IPS DF 19.7 (cell line): ENCODE data around the gene PCNX3.

Experiments used
- DNase-seq: peaks from one replicate; pipeline ENCODE4 v3.0.0-alpha.2; 2013; ENCODE audit warnings: low read depth, low spot score

The PCNX3 gene

DNA sequence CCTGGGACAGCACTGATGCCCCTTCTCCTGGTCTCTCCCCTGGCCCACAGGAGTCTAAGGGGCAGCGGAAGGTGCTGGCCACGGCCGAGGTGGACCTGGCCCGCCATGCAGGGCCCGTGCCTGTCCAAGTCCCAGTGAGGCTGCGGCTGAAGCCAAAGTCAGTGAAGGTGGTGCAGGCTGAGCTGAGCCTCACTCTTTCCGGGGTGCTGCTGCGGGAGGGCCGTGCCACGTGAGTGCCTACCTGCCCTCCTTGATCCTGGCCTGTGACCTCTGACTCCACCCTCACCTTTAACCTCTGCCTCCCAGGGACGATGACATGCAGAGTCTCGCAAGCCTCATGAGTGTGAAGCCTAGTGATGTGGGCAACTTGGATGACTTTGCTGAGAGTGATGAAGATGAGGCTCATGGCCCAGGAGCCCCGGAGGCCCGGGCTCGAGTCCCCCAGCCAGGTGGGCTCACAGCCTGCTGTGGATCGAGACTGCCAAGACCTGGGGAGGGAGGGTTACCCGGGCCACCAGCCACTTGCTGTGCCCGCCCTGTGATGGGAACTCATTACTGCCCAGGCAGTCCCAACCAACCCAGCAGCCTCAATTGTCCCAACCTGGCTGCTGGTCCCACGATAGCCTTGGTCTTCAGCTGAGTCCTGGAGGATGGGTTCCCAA lies 35.4 kb upstream of the PCNX3 start:
- no peak for DNase-seq

DNA sequence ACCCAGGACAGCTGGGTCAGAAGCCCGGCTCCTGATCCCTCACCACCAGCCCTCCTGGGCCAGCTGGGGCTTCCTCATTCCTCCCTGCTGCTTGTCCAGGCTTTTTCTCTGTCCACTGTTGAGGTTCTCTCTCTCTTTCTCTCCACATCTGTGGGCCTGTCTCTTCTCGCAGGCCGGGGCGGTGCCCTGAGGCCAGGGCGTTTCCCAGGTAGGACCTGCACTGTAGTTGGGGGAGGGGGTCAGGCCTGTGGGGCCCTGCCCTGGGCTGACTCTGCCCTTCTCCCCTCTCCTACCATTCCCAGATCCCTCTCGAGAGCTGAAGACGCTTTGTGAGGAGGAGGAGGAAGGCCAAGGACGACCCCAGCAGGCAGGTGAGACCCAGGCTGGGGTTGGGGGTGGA lies 34.8 kb upstream of the PCNX3 start:
- DNase-seq: no peak

DNA sequence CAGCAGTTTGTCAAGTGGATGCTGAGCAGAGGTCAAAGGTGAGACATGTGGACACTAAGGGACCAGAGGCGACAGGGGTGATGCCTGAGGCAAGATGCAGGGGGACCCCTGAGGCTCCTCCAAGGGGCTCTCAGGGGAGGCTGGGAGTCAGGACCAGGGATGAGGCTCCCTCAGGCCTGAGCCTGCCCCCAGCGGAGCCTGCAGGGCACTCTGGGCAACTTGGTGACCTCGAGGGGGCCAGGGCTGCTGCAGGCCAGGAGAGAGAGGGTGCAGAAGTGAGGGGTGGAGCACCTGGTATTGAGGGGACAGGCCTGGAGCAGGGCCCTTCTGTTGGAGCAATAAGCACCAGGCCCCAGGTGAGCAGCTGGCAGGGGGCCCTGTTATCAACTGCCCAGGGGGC lies 33.6 kb upstream of the PCNX3 start:
- no peak for DNase-seq

DNA sequence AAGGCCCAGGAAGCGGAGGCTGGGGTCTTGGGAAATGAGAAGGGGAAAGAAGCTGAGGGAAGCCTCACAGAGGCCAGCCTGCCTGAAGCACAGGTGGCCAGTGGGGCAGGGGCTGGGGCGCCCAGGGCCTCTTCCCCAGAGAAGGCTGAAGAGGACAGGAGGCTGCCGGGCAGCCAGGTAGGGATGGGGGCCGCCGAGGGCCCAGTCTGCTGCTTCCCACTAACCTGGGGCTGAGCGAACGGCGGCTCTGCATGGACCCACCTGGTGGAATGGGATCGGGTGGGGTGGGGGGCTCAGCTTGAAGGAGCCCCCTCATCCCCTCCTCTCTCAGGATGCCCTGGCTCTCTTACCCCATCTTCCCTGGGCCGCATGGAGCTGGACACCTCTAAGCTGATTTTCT lies 32.0 kb upstream of the PCNX3 start:
- DNase-seq: no peak

DNA sequence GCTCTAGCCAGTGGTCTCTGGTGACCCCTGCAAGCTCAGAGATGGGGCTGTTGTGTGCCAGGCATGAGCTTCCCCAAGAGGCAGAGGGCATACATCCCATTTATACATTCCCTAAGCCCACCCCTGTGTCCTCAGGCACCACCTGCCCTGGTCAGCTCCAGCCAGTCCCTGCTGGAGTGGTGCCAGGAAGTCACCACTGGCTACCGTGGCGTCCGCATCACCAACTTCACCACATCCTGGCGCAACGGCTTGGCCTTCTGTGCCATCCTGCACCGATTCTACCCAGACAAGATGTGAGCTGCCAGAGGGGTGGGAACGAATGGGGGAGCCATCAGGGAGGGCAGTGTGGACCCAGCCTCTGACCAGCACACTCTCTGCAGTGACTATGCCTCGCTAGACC lies 31.5 kb upstream of the PCNX3 start:
- no peak for DNase-seq

- no peak for DNase-seq
Measured at GRCh38 chr11:65584723-65585171, 30.8 kb upstream of the PCNX3 start.

- DNase-seq: no peak
Measured at GRCh38 chr11:65585396-65586246, 30.0 kb upstream of the PCNX3 start.

GRCh38 chr11:65586247-65586630 lies 29.3 kb upstream of the PCNX3 start:
- no peak for DNase-seq

- no peak for DNase-seq
Measured at GRCh38 chr11:65586676-65587075, 28.9 kb upstream of the PCNX3 start.

- DNase-seq: no peak
Measured at GRCh38 chr11:65588199-65589054, 27.1 kb upstream of the PCNX3 start.

GRCh38 chr11:65589444-65590239 lies 25.9 kb upstream of the PCNX3 start:
- DNase-seq: no peak

- DNase-seq: no peak
Measured at GRCh38 chr11:65590240-65590738, 25.3 kb upstream of the PCNX3 start.

- no peak for DNase-seq
Measured at GRCh38 chr11:65591939-65592857, 23.4 kb upstream of the PCNX3 start.

DNA sequence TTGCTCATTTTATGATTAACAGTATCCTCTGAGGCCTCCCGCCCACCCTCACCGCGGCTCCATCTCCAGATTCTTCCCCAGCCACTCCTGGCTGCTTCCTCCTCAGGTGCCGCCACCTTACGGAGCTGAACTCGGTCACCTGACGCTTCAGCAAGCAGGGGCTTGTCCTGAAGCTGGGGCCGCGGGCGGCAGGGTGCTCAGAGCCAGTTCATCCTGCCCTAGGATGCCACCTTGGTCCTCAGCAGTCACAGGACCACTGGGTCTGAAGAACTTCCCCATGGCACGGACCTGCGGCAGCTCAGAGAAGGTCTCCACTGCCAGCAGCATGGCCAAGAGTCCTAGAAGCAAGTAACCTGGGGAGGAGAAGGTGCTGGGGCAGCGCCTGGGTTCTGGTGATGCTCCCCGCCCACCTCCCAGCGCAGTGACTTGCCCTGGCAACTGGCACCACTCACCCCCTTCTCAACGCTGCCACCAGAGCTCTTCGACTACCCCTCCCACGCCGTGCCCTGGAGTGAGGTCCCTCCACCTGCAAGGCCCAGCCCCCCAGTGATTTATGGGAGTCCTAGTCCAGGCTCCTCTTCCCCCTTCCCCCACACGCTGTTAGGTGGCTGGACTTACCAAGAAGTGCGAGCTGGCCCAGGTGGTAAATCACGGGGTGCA lies 22.6 kb upstream of the PCNX3 start:
- DNase-seq: no peak

DNA sequence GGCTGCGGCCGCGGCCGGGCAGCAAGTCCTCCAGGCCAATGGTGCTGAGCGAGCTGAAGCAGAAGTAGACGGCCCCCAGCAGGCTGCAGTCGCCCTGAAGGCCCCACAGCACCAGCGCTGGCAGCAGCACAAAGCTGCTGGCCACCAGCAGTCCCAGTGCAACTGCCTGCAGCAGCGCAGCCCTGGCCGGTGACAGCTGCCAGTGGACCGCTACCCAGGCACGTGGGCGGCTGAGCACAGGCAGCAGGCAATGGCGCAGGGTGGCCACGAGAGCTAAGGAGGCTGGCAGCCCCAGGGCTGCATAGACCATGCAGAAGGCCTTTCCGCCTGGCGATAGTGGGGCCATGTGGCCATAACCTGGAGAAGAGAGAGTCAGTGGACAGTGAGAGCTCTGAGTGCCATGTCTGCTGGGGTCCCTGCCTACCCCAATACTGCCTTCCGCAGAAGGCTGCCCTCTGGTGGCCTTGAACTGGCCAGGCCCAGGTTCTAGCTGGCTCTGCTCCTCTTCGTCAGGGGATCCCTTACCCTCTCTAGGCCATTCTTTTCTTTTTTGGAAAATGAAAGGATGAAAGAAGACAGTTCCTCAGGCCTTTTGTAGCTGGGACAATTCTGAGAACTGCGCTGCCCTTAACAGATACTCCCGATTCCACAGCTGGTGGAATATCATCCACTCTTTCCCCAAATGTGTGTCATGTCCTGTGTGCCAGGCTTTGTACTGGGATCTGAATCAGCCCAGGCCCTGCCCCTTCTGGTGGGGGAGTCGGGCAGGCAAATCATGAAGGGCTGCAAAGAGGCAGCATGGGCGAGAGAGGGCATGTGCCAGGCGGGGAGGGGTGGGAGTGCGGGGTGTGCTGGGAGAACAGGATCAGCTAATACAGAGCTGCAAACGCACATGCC lies 21.8 kb upstream of the PCNX3 start:
- DNase-seq: no peak

- DNase-seq: no peak
Measured at GRCh38 chr11:65595131-65595530, 20.4 kb upstream of the PCNX3 start.

DNA sequence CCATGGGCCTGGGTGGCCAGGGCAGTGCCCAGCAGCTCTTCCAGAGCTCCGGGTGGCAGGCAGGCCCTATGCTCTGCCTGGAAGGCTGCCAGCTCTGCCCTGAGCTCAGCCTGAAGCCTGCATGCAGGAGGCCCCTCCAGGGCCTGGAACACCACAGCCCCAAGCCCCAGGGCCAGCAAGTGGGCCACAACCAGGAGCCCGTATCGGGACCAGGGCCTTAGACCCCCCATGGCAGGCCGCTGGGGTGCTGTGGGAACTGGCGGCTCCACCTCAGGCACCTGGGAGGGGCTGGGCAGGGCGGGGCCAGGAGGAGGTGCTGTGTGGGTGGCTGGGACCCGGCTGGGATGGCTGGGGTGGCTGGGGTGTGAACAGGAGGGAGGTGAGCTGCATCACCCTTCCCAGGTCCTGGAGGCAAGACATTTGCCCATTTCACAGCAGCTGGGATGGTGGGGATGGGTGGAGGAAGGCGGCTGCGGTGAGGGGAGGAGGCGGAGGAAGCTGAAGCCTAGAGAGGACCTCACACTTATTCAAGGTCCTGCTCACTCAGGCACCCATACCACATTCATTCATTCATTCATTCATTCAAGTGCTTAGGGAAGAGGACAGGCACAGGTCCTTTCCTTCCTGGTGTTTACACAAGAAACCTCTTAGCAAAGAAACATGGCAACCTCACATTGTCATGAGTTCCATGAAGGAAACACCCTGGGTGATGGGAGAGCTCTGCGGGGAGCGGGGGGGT lies 19.9 kb upstream of the PCNX3 start, which contains the start of gene KCNK7:
Gene KCNK7 (minus strand): TSS at position 258 of the 739 bp plus-strand sequence. CDS start 28 bp downstream, at position 230.
- no peak for DNase-seq

DNA sequence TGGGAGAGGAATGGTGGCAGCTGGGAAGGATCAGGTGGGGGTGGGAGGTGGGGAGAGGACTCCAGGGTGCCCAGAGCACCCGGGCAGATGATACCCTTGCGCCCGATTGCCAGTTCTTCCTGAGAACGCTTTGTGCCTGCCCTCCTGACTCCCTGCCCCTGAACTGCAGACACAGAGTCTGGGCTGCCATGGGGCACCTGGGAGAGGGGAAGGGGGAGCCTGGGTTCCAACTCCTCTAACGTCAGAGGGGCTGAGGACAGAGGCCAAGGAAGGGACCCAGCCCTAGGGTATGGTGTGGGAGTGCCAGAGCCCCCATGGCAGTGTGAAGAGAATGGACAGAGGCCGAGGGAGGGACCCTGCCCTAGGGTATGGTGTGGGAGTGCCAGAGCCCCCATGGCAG lies 19.1 kb upstream of the PCNX3 start:
- DNase-seq: no peak
